HepG2 (cell line): Measurements from ENCODE around the gene MAN1A2. TPM values are rescaled to one million over a fixed set of nuclear protein-coding genes. Genes with fewer than 3 reads are reported as not detected.
A peak's percentile ranks its signal among the peaks of the same experiment; 100 is the strongest.

Source experiments
- ATAC-seq: fragments of 200-7000 bp; cut with Tn5 transposase; 3 replicates; pipeline ENCODE4 v1.9.1; 2020; ENCODE audit warnings: mild to moderate bottlenecking, moderate library complexity
- BruUV-seq: library from RNA; stranded (reverse); fragments of 400-500 nt; replicated peaks from 2 replicates; lab custom pipeline; 2021; lab: Mats Ljungman, UMichigan
- CTCF ChIA-PET: fragments of 300-600 bp; formaldehyde crosslinking; extraction: SDS; loops from one replicate; lab custom pipeline; 2021; ENCODE audit warnings: low total read pairs, inconsistent platforms, low intra/inter-chr PET ratio; lab: Yijun Ruan, JAX
- POLR2A ChIA-PET: fragments of 350-600 bp; sonication (Branson Sonifier 250); formaldehyde crosslinking; loops from one replicate; lab custom pipeline; 2020; ENCODE audit warnings: antibody characterized with exemption, inconsistent platforms; lab: Yijun Ruan, JAX
- DNase-seq: peaks from one replicate; pipeline ENCODE4 v3.0.0-alpha.2; 2015; ENCODE audit warnings: low spot score
- FAIRE-seq: peaks from 3 replicates; lab custom pipeline; 2011; peaks lifted over from hg19 to GRCh38; lab: Jason Lieb, UNC
- H2AFZ ChIP-seq: one replicate; pipeline ENCODE4 v1.6.1; 2011; ENCODE audit warnings: low read length, inconsistent platforms
- H3K27ac ChIP-seq: fragments of 300-600 bp; 3 replicates; pipeline ENCODE4 v1.8.0; 2011; ENCODE audit warnings: mixed run types, mild to moderate bottlenecking, mixed read lengths, low read length, inconsistent platforms; ENCODE audit not compliant: insufficient read depth; ENCODE audit errors: extremely low read length
- H3K27me3 ChIP-seq, 2 experiments: fragments of 200-600 bp in 1 of 2; 2 replicates in 1 of 2; 3 replicates in 1 of 2; pipeline versions ENCODE4 v1.6.0 to v1.8.0; 2011; ENCODE audit warnings: low read length in 2 of 2, mild to moderate bottlenecking in 2 of 2, moderate library complexity in 2 of 2, inconsistent platforms in 1 of 2; ENCODE audit not compliant: insufficient read depth in 2 of 2, control insufficient read depth in 1 of 2
- H3K36me3 ChIP-seq, 2 experiments: fragments of 200-600 bp in 1 of 2; replicated peaks in 1 of 2; 2 replicates in 1 of 2; 3 replicates in 1 of 2; pipeline versions ENCODE4 v1.5.1 to v1.8.0; 2011; ENCODE audit warnings: low read length in 2 of 2, inconsistent platforms in 1 of 2; ENCODE audit not compliant: insufficient read depth in 2 of 2, control insufficient read depth in 1 of 2
- H3K4me1 ChIP-seq: 2 replicates; pipeline ENCODE4 v1.5.1; 2012; ENCODE audit warnings: low read length, inconsistent platforms; ENCODE audit not compliant: insufficient read depth
- H3K4me2 ChIP-seq: 2 replicates; pipeline ENCODE4 v1.6.0; 2011; ENCODE audit warnings: low read depth, low read length, inconsistent platforms
- H3K4me3 ChIP-seq, 3 experiments: fragments of 200-600 bp in 1 of 3; sonication (generic), shearing (Covaris generic) in 1 of 3; replicated peaks in 1 of 3; 2 replicates each; pipeline ENCODE4 v1.5.1; 2011 to 2016; ENCODE audit warnings: low read length in 3 of 3, inconsistent platforms in 2 of 3, low read depth in 2 of 3, mild to moderate bottlenecking in 2 of 3, control low read depth in 1 of 3, mixed read lengths in 1 of 3; ENCODE audit not compliant: insufficient read depth in 1 of 3
- H3K79me2 ChIP-seq: one replicate; pipeline ENCODE4 v1.6.1; 2011; ENCODE audit warnings: low read length, inconsistent platforms; ENCODE audit not compliant: insufficient read depth
- H3K9ac ChIP-seq: 2 replicates; pipeline ENCODE4 v1.6.0; 2011; ENCODE audit warnings: mild to moderate bottlenecking, low read depth, low read length, inconsistent platforms; ENCODE audit not compliant: insufficient read depth
- H3K9me3 ChIP-seq: 2 replicates; pipeline ENCODE4 v1.5.1; 2012; ENCODE audit warnings: mild to moderate bottlenecking, low read length
- H4K20me1 ChIP-seq: 2 replicates; pipeline ENCODE4 v1.6.0; 2011; ENCODE audit warnings: inconsistent platforms, mild to moderate bottlenecking, low read length, moderate library complexity; ENCODE audit not compliant: insufficient read depth
- CEBPB ChIP-seq: IDR thresholded peaks from 2 replicates; pipeline ENCODE4 v1.6.1; 2011; ENCODE audit warnings: low read depth, low read length, improper control_type of control experiment, borderline replicate concordance
- DNMT1 ChIP-seq: sonication (generic); formaldehyde crosslinking; IDR thresholded peaks from 2 replicates; pipeline ENCODE4 v1.5.1; 2020; ENCODE audit warnings: mild to moderate bottlenecking, missing genetic modification reagents
- NONO ChIP-seq, 2 experiments: fragments of 450-650 bp in 1 of 2; sonication (generic) in 1 of 2; formaldehyde crosslinking in 1 of 2; IDR thresholded peaks in 1 of 2; conservative IDR thresholded peaks in 1 of 2; 2 replicates each; pipeline versions ENCODE4 v1.6.1 to v1.8.0; 2017 to 2022; ENCODE audit warnings: mild to moderate bottlenecking in 1 of 2, missing genetic modification reagents in 1 of 2, moderate library complexity in 1 of 2
- TCF7L2 ChIP-seq: IDR thresholded peaks from 2 replicates; pipeline ENCODE4 v1.6.1; 2011; ENCODE audit warnings: mild to moderate bottlenecking, low read depth, low read length, moderate library complexity
- ZNF350 ChIP-seq: sonication (generic); formaldehyde crosslinking; IDR thresholded peaks from 2 replicates; pipeline ENCODE4 v1.4.0; 2020; ENCODE audit warnings: mild to moderate bottlenecking, low read depth, missing genetic modification reagents, borderline replicate concordance
- ZNF605 ChIP-seq: sonication (generic); formaldehyde crosslinking; IDR thresholded peaks from 2 replicates; pipeline ENCODE4 v1.8.0; 2022; ENCODE audit warnings: mild to moderate bottlenecking, missing genetic modification reagents
- WGBS: methylation state at CpG from one replicate; pipeline ENCODE4 v1.1.6; 2017; ENCODE audit warnings: low lambda C conversion rate; 5-methylcytosine and 5-hydroxymethylcytosine counted together
- in situ Hi-C: cut with HindIII; loops from 2 replicates; pipeline ENCODE4 v1.10.0; 2017; ENCODE audit warnings: low pct_unique_long_range_greater_than_20kb; ENCODE audit not compliant: extremely low pct_ligation_motif_present
- intact Hi-C: fragments of 100-400 bp; cut with micrococcal nuclease; formaldehyde crosslinking; loops from one replicate; pipeline ENCODE4 v1.10.0; 2022; ENCODE audit not compliant: unreplicated experiment
- polyA plus RNA-seq, 8 experiments: library from polyadenylated mRNA; depleted of rRNA in 3 of 8; stranded (reverse) in 7 of 8; unstranded in 1 of 8; fragments of >200 nt; fragmentation: Illumina TruSeq in 4 of 8; extraction: Trizol in 4 of 8; gene quantifications; 2 replicates each; pipeline versions ENCODE4 v1.2.1 to v1.2.3, GENCODE V29; 2011 to 2016; ENCODE audit warnings: low read depth in 4 of 8, missing spikeins in 1 of 8, mixed read lengths in 1 of 8; ENCODE audit not compliant: insufficient read depth in 1 of 8
- total RNA-seq, 5 experiments: library from RNA; depleted of rRNA; stranded (reverse); fragments of >200 nt; fragmentation: Illumina TruSeq; extraction: Trizol; gene quantifications; 2 replicates each; pipeline ENCODE4 v1.2.3, GENCODE V29; 2016; ENCODE audit warnings: low read depth in 1 of 5
- TF ChIP-seq, protein P1 (sequence below): sonication (generic); formaldehyde crosslinking; IDR thresholded peaks from 2 replicates; pipeline ENCODE4 v1.4.0; 2020; ENCODE audit warnings: mild to moderate bottlenecking, missing genetic modification reagents
- TF ChIP-seq, protein P2 (sequence below): sonication (generic); formaldehyde crosslinking; IDR thresholded peaks from 2 replicates; pipeline ENCODE4 v1.8.1; 2023; ENCODE audit warnings: mild to moderate bottlenecking, missing genetic modification reagents, borderline replicate concordance

MAN1A2 gene
- total and polyA plus RNA-seq, 2 of the 13 experiments (the other 11 are each of a cell fraction or from before 2014, with no cell fraction given) = 8.0 to 19.9 TPM

DNA sequence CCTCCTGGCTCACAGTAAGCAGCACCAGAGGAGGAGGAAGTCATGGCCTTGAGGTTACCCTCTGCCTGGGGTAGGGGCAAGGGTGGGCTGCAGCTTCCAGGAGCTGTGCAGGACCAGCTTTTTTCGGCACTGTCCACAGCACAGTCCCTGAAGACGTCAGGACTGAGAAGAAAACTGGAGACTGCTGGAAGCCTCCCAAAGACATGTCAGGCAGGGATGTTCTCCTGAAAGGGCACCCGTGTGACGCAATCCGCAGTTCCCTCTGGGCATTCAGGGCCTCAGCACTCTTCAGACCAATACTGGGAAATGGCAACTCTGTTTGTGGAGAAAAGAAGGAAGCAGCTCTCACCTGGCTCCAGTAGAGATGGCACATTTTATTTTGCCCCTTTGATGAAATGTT, 173.8 kb downstream of the MAN1A2 start:
- in situ Hi-C loops = no loop called here
- POLR2A ChIA-PET = no interaction called here
- no peak for FAIRE-seq

DNA sequence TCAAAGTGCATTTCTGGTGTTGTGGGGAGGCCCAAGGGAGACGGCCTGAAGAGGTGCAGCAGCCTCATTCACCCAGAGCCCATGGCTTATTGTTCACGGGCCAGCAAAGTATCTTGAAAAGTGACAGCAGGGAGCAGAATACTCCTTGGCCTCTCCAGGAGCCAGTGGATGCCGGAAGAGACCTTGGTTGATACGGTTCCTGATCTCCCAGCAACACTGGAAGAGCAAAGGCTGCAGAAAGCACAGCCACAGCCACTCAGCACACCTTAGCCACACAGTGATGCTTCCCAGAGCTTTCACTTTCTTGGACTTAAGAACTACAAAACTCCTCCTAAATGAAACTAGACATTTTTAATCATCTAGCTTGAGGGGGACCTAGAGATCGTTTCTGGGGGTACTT, 174.3 kb downstream of the MAN1A2 start:
- Histone ChIP-seq H4K20me1 (no peaks in the 10 kb centered on the region), H3K4me1 (peaks cover 33% of the 10 kb centered on the region), H3K36me3 (no peaks in the 10 kb centered on the region), H3K4me2 (peak overlapping the region; percentile 32; the same call in 1 of the 2 replicates), H3K79me2 (no peaks in the 10 kb centered on the region), H3K9me3 (no peaks in the 10 kb centered on the region), H3K9ac (no peak overlapping the region), H3K4me3 (no peak overlapping the region), H3K27ac (no peak overlapping the region), H3K27me3 (no peaks in the 10 kb centered on the region), H2AFZ (no peak overlapping the region)
- FAIRE-seq = no peak
- TF ChIP-seq TCF7L2 (no peak), NONO (IDR thresholded peaks at IDR 0.05) (no peak), NONO (CRISPR knock-in tag; conservative IDR thresholded peaks at IDR 0.05) (no peak)
- ChIA-PET POLR2A (no interaction called here), CTCF (no interaction called here)
- BruUV-seq = no TSS peak
- no peak for DNase-seq
- intact Hi-C loops = no loop called here
- in situ Hi-C loops = no loop called here
- WGBS = 7% methylated on average over 4 of the region's 5 CpGs
- ATAC-seq = peak; percentile 31; the same call in 1 of the 3 replicates

More for the DNA sequence above, 173.8 kb downstream of the MAN1A2 start:
- H3K9me3 ChIP-seq = no peaks in the 10 kb centered on the region
- no peaks in the 10 kb centered on the region for H4K20me1 ChIP-seq
- CTCF ChIA-PET = no interaction called here
- no peak overlapping the region for H2AFZ ChIP-seq
- intact Hi-C loops = no loop called here
- no peak overlapping the region for H3K9ac ChIP-seq
- no peak overlapping the region for H3K27ac ChIP-seq
- DNase-seq (no peak), ATAC-seq (no peak)
- H3K79me2 ChIP-seq = no peaks in the 10 kb centered on the region
- WGBS = 69% methylated on average over 5 of the region's 5 CpGs
- H3K36me3 ChIP-seq = no peaks in the 10 kb centered on the region
- peaks cover 33% of the 10 kb centered on the region for H3K4me1 ChIP-seq
- TF ChIP-seq, protein P1, sequence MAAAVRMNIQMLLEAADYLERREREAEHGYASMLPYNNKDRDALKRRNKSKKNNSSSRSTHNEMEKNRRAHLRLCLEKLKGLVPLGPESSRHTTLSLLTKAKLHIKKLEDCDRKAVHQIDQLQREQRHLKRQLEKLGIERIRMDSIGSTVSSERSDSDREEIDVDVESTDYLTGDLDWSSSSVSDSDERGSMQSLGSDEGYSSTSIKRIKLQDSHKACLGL (CRISPR knock-in tag) = no peak
- TF ChIP-seq ZNF605 (CRISPR knock-in tag) (no peak), ZNF350 (CRISPR knock-in tag) (no peak), DNMT1 (CRISPR knock-in tag) (no peak), CEBPB (0 out of 2 replicates have a peak, but pooled peaks have one; percentile 54)
- TF ChIP-seq, protein P2, sequence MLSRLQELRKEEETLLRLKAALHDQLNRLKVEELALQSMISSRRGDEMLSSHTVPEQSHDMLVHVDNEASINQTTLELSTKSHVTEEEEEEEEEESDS = no peak
- no peak overlapping the region for H3K4me2 ChIP-seq
- H3K27me3 ChIP-seq = no peaks in the 10 kb centered on the region
- H3K4me3 ChIP-seq = no peak overlapping the region
- no TSS peak for BruUV-seq
